PFSK-1 (cell line): ENCODE data around the gene SUPT3H.

Experiments
- POLR2AphosphoS5 ChIP-seq: IDR thresholded peaks from 2 replicates; pipeline ENCODE4 v1.6.1; 2012; ENCODE audit warnings: low read depth, mild to moderate bottlenecking, control low read depth, low read length, moderate library complexity
- REST ChIP-seq, 2 experiments: IDR thresholded peaks; 2 replicates each; pipeline versions ENCODE4 v1.6.1 to v1.8.0; 2011 to 2012; ENCODE audit warnings: low read depth in 2 of 2, low read length in 2 of 2, control low read depth in 1 of 2, inconsistent platforms in 1 of 2, mild to moderate bottlenecking in 1 of 2, moderate library complexity in 1 of 2; ENCODE audit not compliant: insufficient read depth in 1 of 2
- SIN3A ChIP-seq: IDR thresholded peaks from 2 replicates; pipeline ENCODE4 v1.6.1; 2012; ENCODE audit warnings: mild to moderate bottlenecking, low read length, moderate library complexity, borderline replicate concordance; ENCODE audit not compliant: insufficient read depth
- TAF1 ChIP-seq: IDR thresholded peaks from 2 replicates; pipeline ENCODE4 v1.6.1; 2012; ENCODE audit warnings: low read length, control low read depth, borderline replicate concordance; ENCODE audit not compliant: insufficient read depth

DNA sequence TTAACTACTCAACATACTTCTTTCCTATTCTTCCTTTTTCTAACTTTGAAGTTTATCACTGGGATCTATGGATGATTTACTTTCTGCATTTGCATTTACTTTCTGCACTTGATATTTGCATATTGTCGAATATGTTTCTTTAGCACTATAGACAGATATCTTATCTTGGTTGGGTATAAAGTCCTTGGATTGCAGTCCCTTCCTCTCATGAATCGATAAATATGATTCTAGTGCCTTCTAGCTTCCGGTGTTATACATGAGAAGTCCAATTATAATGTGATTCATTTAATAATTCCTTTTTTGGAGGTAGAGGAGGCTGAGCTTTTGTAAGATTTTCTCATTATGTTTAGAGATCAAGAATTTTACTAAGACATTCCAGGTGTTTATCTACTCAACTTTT, 370.8 kb downstream of the SUPT3H start:
- TF ChIP-seq TAF1 (no peak), POLR2AphosphoS5 (no peak), REST (IDR thresholded peaks at IDR 0.05; ENCODE audit: insufficient read depth in 1 of 2, low read depth in 2 of 2, low read length in 2 of 2) (no peak), SIN3A (no peak)
